K562 (cell line): Measurements from ENCODE around the gene TAF8. TPM values are rescaled to one million over a fixed set of nuclear protein-coding genes. Genes with fewer than 3 reads are reported as not detected.
A peak's percentile ranks its signal among the peaks of the same experiment; 100 is the strongest.

Experiments used
- CHD1 ChIP-seq: fragments of 200-600 bp; sonication (generic); IDR thresholded peaks from one replicate; pipeline ENCODE4 v1.6.1; 2012; ENCODE audit warnings: mild to moderate bottlenecking, moderate library complexity, low read length, inconsistent platforms
- DPF2 ChIP-seq: fragments of 450-650 bp; IDR thresholded peaks from 2 replicates; pipeline ENCODE4 v1.6.1; 2016
- GABPB2 ChIP-seq: fragments of 250-450 bp; sonication (Bioruptor Pico); conservative IDR thresholded peaks from 2 replicates; pipeline ENCODE4 v1.5.1; 2021; ENCODE audit warnings: mild to moderate bottlenecking
- GATAD2B ChIP-seq: fragments of 450-650 bp; IDR thresholded peaks from 2 replicates; pipeline ENCODE4 v1.6.1; 2017; ENCODE audit warnings: mild to moderate bottlenecking, borderline replicate concordance
- HDAC6 ChIP-seq: IDR thresholded peaks from 2 replicates; pipeline ENCODE4 v1.6.1; 2012; ENCODE audit warnings: low read depth, mild to moderate bottlenecking, control low read depth, inconsistent platforms, low read length, moderate library complexity
- KLF16 ChIP-seq: IDR thresholded peaks from 2 replicates; pipeline ENCODE4 v1.6.1; 2016; ENCODE audit warnings: antibody characterized with exemption
- KLF6 ChIP-seq: fragments of 250-450 bp; sonication (Bioruptor Pico); IDR thresholded peaks from 2 replicates; pipeline ENCODE4 v1.4.0; 2020; ENCODE audit warnings: mild to moderate bottlenecking, moderate library complexity, borderline replicate concordance
- NFRKB ChIP-seq: fragments of 450-650 bp; IDR thresholded peaks from 2 replicates; pipeline ENCODE4 v1.6.1; 2016; ENCODE audit warnings: low read depth
- PHF8 ChIP-seq: fragments of 200-600 bp; sonication (generic); IDR thresholded peaks from 2 replicates; pipeline ENCODE4 v1.6.1; 2012; ENCODE audit warnings: mixed run types, mild to moderate bottlenecking, inconsistent platforms, low read length, moderate library complexity, borderline replicate concordance
- POLR2AphosphoS2 ChIP-seq: IDR thresholded peaks from 2 replicates; pipeline ENCODE4 v1.6.1; 2012; ENCODE audit warnings: low read length, improper control_type of control experiment
- RBFOX2 ChIP-seq: fragments of 200-400 bp; formaldehyde crosslinking; IDR thresholded peaks from 2 replicates; pipeline ENCODE4 v1.6.1; 2017; ENCODE audit warnings: low read depth, mild to moderate bottlenecking, low read length, moderate library complexity
- SETDB1 ChIP-seq: IDR thresholded peaks from one replicate; pipeline ENCODE4 v1.6.1; 2012; ENCODE audit warnings: low read length, control low read depth, inconsistent platforms
- TOE1 ChIP-seq, 2 experiments: fragments of 450-650 bp in 1 of 2; sonication (generic) in 1 of 2; formaldehyde crosslinking in 1 of 2; IDR thresholded peaks; 2 replicates each; pipeline versions ENCODE4 v1.7.1 to v1.8.0; 2016 to 2022; ENCODE audit warnings: borderline replicate concordance in 2 of 2, mild to moderate bottlenecking in 2 of 2, antibody characterized with exemption in 1 of 2, inconsistent platforms in 1 of 2, low read depth in 1 of 2, missing genetic modification reagents in 1 of 2, moderate library complexity in 1 of 2
- TRIM28 ChIP-seq: fragments of 450-650 bp; IDR thresholded peaks from 2 replicates; pipeline ENCODE4 v1.6.1; 2017
- ZKSCAN8 ChIP-seq: fragments of 200-800 bp; sonication (Bioruptor generic); IDR thresholded peaks from 2 replicates; pipeline ENCODE4 v1.6.1; 2016; ENCODE audit warnings: missing genetic modification characterization, missing compliant biosample characterization
- ZNF143 ChIP-seq: sonication (generic); formaldehyde crosslinking; IDR thresholded peaks from 2 replicates; pipeline ENCODE4 v1.9.0; 2022; ENCODE audit warnings: mild to moderate bottlenecking, missing genetic modification reagents
- ZNF354B ChIP-seq: fragments of 250-450 bp; sonication (Bioruptor Pico); IDR thresholded peaks from 2 replicates; pipeline ENCODE4 v1.4.0; 2020
- polyA plus RNA-seq, 8 experiments: library from polyadenylated mRNA; depleted of rRNA in 4 of 8; stranded (reverse) in 5 of 8; unstranded in 3 of 8; fragments of >200 nt; fragmentation: Nextera tagmentation in 2 of 8; fragmentation: Illumina TruSeq in 1 of 8; extraction: Ambion mirVana in 2 of 8; extraction: Trizol in 1 of 8; gene quantifications; 2 replicates each; pipeline versions ENCODE4 v1.2.1 to v1.2.3, GENCODE V29; 2011 to 2014; ENCODE audit warnings: inconsistent platforms in 1 of 8, missing spikeins in 1 of 8
- total RNA-seq, 7 experiments: library from RNA; depleted of rRNA in 6 of 7; stranded (reverse); fragments of >200 nt in 6 of 7; fragmentation: Illumina TruSeq in 2 of 7; extraction: Trizol in 2 of 7; gene quantifications; 2 replicates each; pipeline versions ENCODE4 v1.2.1 to v1.2.3, GENCODE V29; 2011 to 2021; ENCODE audit warnings: low replicate concordance in 1 of 7
- TF ChIP-seq, protein P1 (sequence below): IDR thresholded peaks from 2 replicates; pipeline ENCODE4 v1.6.1; 2011; ENCODE audit not compliant: insufficient read length; ENCODE audit errors: extremely low read depth
- TF ChIP-seq, protein P2 (sequence below): IDR thresholded peaks from 2 replicates; pipeline ENCODE4 v1.6.1; 2014; ENCODE audit warnings: antibody characterized with exemption
- TF ChIP-seq, protein P3 (sequence below), 3 experiments: IDR thresholded peaks in 2 of 3; conservative IDR thresholded peaks in 1 of 3; 2 replicates each; pipeline ENCODE4 v1.5.1; 2011 to 2012; ENCODE audit warnings: low read length in 3 of 3, mild to moderate bottlenecking in 3 of 3, control low read depth in 2 of 3, improper control_type of control experiment in 1 of 3, inconsistent platforms in 1 of 3, low read depth in 1 of 3, mixed read lengths in 1 of 3, moderate library complexity in 1 of 3; ENCODE audit not compliant: insufficient read depth in 2 of 3
- TF ChIP-seq, protein P4 (sequence below), 2 experiments: fragments of 250-450 bp in 1 of 2; fragments of 450-650 bp in 1 of 2; sonication (Bioruptor Pico) in 1 of 2; IDR thresholded peaks; 2 replicates each; pipeline versions ENCODE4 v1.6.1 to v1.8.0; 2016 to 2021; ENCODE audit warnings: mild to moderate bottlenecking in 2 of 2, moderate library complexity in 2 of 2, missing compliant biosample characterization in 1 of 2, missing genetic modification characterization in 1 of 2
- TF ChIP-seq, protein P5 (sequence below): fragments of 450-650 bp; formaldehyde crosslinking; conservative IDR thresholded peaks from 2 replicates; pipeline ENCODE4 v1.4.0; 2022; ENCODE audit warnings: mild to moderate bottlenecking, missing genetic modification characterization

The TAF8 gene
- total and polyA plus RNA-seq, 9 of the 15 experiments (the other 6 are each of a cell fraction or from before 2014, with no cell fraction given) = 29.4 to 84.0 (median 52.6) TPM

DNA sequence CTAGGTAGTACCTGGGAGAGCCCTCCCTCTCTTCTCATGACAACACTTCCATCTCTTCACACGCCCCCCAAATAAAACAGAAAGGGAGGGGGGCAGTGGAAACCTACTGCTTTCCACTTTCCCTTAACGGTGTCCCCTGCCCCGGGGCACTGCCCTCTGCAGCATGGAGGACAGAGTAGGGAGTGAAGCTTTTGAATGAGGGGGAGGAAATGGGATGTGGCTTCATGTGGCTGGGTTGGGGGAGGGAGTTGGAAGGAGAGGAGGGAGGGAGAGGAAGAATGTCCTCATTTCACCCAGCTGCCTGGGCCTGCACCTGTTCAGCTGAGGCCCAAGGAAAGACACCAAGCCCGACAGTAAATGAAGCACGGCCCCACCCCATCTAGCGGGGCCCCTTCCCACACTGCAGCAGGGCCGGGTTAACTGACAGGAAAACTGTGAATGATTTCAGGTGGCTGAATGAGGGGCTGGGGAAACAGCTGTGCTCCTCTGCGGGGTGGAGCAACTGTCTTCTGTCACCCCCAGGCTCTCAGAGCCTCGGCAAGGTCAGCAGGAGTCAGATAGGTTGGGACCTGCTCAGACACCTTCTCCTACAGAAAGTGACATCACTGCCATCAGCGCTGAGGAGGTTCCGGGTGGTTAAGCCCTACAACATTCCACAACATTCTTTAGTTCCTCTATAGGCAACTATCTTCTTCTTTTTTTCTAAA lies 40.0 kb upstream of the TAF8 start (continued):
- TF ChIP-seq PHF8 = no peak; the same call in 1 of the 2 replicates
- no peak for TF ChIP-seq ZNF354B
- TF ChIP-seq, protein P1, sequence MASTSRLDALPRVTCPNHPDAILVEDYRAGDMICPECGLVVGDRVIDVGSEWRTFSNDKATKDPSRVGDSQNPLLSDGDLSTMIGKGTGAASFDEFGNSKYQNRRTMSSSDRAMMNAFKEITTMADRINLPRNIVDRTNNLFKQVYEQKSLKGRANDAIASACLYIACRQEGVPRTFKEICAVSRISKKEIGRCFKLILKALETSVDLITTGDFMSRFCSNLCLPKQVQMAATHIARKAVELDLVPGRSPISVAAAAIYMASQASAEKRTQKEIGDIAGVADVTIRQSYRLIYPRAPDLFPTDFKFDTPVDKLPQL = no peak
- TF ChIP-seq TRIM28 = peak; percentile 35; the same call in 1 of the 2 replicates
- TF ChIP-seq ZKSCAN8 (CRISPR knock-in tag) = peak; percentile 45; the same call in 1 of the 2 replicates
- TF ChIP-seq SETDB1 = no peak
- TF ChIP-seq DPF2 = peak; percentile 75
- peak; percentile 36; the same call in 1 of the 2 replicates for TF ChIP-seq TOE1 (IDR thresholded peaks at IDR 0.05; ENCODE audit: borderline replicate concordance)
- no peak for TF ChIP-seq TOE1 (CRISPR knock-in tag; IDR thresholded peaks at IDR 0.05; ENCODE audit: borderline replicate concordance, low read depth)
- TF ChIP-seq, protein P2, sequence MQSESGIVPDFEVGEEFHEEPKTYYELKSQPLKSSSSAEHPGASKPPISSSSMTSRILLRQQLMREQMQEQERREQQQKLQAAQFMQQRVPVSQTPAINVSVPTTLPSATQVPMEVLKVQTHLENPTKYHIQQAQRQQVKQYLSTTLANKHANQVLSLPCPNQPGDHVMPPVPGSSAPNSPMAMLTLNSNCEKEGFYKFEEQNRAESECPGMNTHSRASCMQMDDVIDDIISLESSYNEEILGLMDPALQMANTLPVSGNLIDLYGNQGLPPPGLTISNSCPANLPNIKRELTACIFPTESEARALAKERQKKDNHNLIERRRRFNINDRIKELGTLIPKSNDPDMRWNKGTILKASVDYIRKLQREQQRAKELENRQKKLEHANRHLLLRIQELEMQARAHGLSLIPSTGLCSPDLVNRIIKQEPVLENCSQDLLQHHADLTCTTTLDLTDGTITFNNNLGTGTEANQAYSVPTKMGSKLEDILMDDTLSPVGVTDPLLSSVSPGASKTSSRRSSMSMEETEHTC = no peak
- TF ChIP-seq, protein P3, sequence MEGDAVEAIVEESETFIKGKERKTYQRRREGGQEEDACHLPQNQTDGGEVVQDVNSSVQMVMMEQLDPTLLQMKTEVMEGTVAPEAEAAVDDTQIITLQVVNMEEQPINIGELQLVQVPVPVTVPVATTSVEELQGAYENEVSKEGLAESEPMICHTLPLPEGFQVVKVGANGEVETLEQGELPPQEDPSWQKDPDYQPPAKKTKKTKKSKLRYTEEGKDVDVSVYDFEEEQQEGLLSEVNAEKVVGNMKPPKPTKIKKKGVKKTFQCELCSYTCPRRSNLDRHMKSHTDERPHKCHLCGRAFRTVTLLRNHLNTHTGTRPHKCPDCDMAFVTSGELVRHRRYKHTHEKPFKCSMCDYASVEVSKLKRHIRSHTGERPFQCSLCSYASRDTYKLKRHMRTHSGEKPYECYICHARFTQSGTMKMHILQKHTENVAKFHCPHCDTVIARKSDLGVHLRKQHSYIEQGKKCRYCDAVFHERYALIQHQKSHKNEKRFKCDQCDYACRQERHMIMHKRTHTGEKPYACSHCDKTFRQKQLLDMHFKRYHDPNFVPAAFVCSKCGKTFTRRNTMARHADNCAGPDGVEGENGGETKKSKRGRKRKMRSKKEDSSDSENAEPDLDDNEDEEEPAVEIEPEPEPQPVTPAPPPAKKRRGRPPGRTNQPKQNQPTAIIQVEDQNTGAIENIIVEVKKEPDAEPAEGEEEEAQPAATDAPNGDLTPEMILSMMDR (IDR thresholded peaks at IDR 0.05 in 2 of 3, conservative IDR thresholded peaks at IDR 0.05 in 1 of 3; ENCODE audit: insufficient read depth in 2 of 3, low read depth in 1 of 3, low read length in 3 of 3) = peak in 1 of 3 experiments; percentile 19; a peak in 2 of 6 replicates
- no peak for TF ChIP-seq CHD1
- no peak for TF ChIP-seq ZNF143 (CRISPR knock-in tag)
- TF ChIP-seq NFRKB = no peak
- 0 out of 2 replicates have a peak, but pooled peaks have one; percentile 25 for TF ChIP-seq RBFOX2
- no peak; the same call in 1 of the 2 replicates for TF ChIP-seq KLF6 (CRISPR knock-in tag)
- no peak for TF ChIP-seq GATAD2B
- TF ChIP-seq, protein P4, sequence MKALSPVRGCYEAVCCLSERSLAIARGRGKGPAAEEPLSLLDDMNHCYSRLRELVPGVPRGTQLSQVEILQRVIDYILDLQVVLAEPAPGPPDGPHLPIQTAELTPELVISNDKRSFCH (CRISPR knock-in tag; IDR thresholded peaks at IDR 0.05) = no peak
- TF ChIP-seq, protein P4 (tag; IDR thresholded peaks at IDR 0.05) = peak; percentile 84; the same call in 1 of the 2 replicates
- TF ChIP-seq, protein P5, sequence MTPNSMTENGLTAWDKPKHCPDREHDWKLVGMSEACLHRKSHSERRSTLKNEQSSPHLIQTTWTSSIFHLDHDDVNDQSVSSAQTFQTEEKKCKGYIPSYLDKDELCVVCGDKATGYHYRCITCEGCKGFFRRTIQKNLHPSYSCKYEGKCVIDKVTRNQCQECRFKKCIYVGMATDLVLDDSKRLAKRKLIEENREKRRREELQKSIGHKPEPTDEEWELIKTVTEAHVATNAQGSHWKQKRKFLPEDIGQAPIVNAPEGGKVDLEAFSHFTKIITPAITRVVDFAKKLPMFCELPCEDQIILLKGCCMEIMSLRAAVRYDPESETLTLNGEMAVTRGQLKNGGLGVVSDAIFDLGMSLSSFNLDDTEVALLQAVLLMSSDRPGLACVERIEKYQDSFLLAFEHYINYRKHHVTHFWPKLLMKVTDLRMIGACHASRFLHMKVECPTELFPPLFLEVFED = 0 out of 2 replicates have a peak, but pooled peaks have one; percentile 13
- 0 out of 2 replicates have a peak, but pooled peaks have one; percentile 16 for TF ChIP-seq KLF16
- TF ChIP-seq POLR2AphosphoS2 = no peak
- TF ChIP-seq HDAC6 = no peak
- TF ChIP-seq GABPB2 (CRISPR knock-in tag) = no peak
